Fibroblast of peridontal ligament (primary cell): ENCODE measurements around the gene TRPC4AP.
A peak's percentile ranks its signal among the peaks of the same experiment; 100 is the strongest.
"Not testable (repeated sequence)": the region's sequence is repeated elsewhere in the genome, so short reads cannot be mapped to it uniquely, and the experiment has no call there.

Experiments
- DNase-seq: peaks from one replicate; pipeline ENCODE4 v3.0.0-alpha.2; 2010; ENCODE audit errors: extremely low read depth

Gene TRPC4AP

GRCh38 chr20:35092524-35093266 lies at the start of gene TRPC4AP:
TRPC4AP (minus strand) TSS chr20:35092807; CDS start chr20:35092781, 26 bp downstream.
- peak; percentile 85 for DNase-seq

- DNase-seq, result no peak
Measured at GRCh38 chr20:35135867-35136586, 43.4 kb upstream of the TRPC4AP start.

GRCh38 chr20:35134880-35135279 lies 42.3 kb upstream of the TRPC4AP start:
- no peak for DNase-seq

- DNase-seq, result no peak
Measured at GRCh38 chr20:35134472-35134871, 41.9 kb upstream of the TRPC4AP start.

GRCh38 chr20:35133735-35134134 lies 41.1 kb upstream of the TRPC4AP start:
- DNase-seq, result no peak

- DNase-seq, result no peak
Measured at GRCh38 chr20:35133031-35133430, 40.4 kb upstream of the TRPC4AP start.

- no peak for DNase-seq
Measured at GRCh38 chr20:35131934-35132333, 39.3 kb upstream of the TRPC4AP start.

- peak; percentile 16 for DNase-seq
Measured at GRCh38 chr20:35129647-35130069, 37.1 kb upstream of the TRPC4AP start.

- no peak for DNase-seq
Measured at GRCh38 chr20:35125753-35126152, 33.1 kb upstream of the TRPC4AP start.

- no peak for DNase-seq
Measured at GRCh38 chr20:35122756-35123405, 30.3 kb upstream of the TRPC4AP start.

GRCh38 chr20:35121186-35121585 lies 28.6 kb upstream of the TRPC4AP start:
- DNase-seq, result no peak

GRCh38 chr20:35120012-35120701 lies 27.6 kb upstream of the TRPC4AP start:
- DNase-seq, result peak; percentile 78

- DNase-seq, result peak; percentile 63
Measured at GRCh38 chr20:35117629-35118028, 25.0 kb upstream of the TRPC4AP start.

- DNase-seq, result peak; percentile 90
Measured at GRCh38 chr20:35117196-35117595, 24.6 kb upstream of the TRPC4AP start.

- no peak for DNase-seq
Measured at GRCh38 chr20:35116258-35116657, 23.7 kb upstream of the TRPC4AP start.

- no peak for DNase-seq
Measured at GRCh38 chr20:35115606-35116005, 23.0 kb upstream of the TRPC4AP start.

- not testable (repeated sequence) for DNase-seq
Measured at GRCh38 chr20:35112276-35112675, 19.7 kb upstream of the TRPC4AP start.

- DNase-seq, result peak; percentile 67
Measured at GRCh38 chr20:35111141-35111888, 18.7 kb upstream of the TRPC4AP start.

- DNase-seq, result no peak
Measured at GRCh38 chr20:35108921-35109320, 16.3 kb upstream of the TRPC4AP start.

- DNase-seq, result no peak
Measured at GRCh38 chr20:35106827-35107380, 14.3 kb upstream of the TRPC4AP start.
